ENCODE data around the gene ZNRF3. TPM values are rescaled to one million over a fixed set of nuclear protein-coding genes. Genes with fewer than 3 reads are reported as not detected.
A peak's percentile ranks its signal among the peaks of the same experiment; 100 is the strongest.

ZNRF3 gene
- total RNA-seq, 2 donors from 2014 or later, result 7.9 to 11.5 TPM

- TF ChIP-seq CTCF (IDR thresholded peaks at IDR 0.05), result no peak
- H3K4me3 ChIP-seq, result no peak overlapping the region
- no peaks in the 10 kb centered on the region for H3K27me3 ChIP-seq
- no peak overlapping the region for H3K27ac ChIP-seq
- peaks cover 0 to 11% of the 10 kb centered on the region in 2 donors for H3K4me1 ChIP-seq
- no peaks in the 10 kb centered on the region for H3K36me3 ChIP-seq
- H3K9me3 ChIP-seq, result no peaks in the 10 kb centered on the region
- no peak for DNase-seq (ENCODE audit: low spot score)
Observed at GRCh38 chr22:28953403-28953802, 70.0 kb downstream of the ZNRF3 start.

- Histone ChIP-seq H3K27me3 (no peaks in the 10 kb centered on the region), H3K9me3 (no peaks in the 10 kb centered on the region), H3K4me1 (peaks cover 0 to 11% of the 10 kb centered on the region in 2 donors), H3K36me3 (no peaks in the 10 kb centered on the region), H3K27ac (no peak overlapping the region), H3K4me3 (no peak overlapping the region)
- no peak for DNase-seq (ENCODE audit: low spot score)
- TF ChIP-seq CTCF (IDR thresholded peaks at IDR 0.05), result no peak
Observed at GRCh38 chr22:28953976-28954880, 70.9 kb downstream of the ZNRF3 start.

GRCh38 chr22:28955817-28956216 is 72.4 kb downstream of the ZNRF3 start:
- peaks cover 0 to 11% of the 10 kb centered on the region in 2 donors for H3K4me1 ChIP-seq
- no peaks in the 10 kb centered on the region for H3K9me3 ChIP-seq
- TF ChIP-seq CTCF (IDR thresholded peaks at IDR 0.05), result no peak
- H3K36me3 ChIP-seq, result no peaks in the 10 kb centered on the region
- no peak for DNase-seq (ENCODE audit: low spot score)
- H3K27me3 ChIP-seq, result no peaks in the 10 kb centered on the region
- H3K27ac ChIP-seq, result no peak overlapping the region
- H3K4me3 ChIP-seq, result no peak overlapping the region

- TF ChIP-seq CTCF (IDR thresholded peaks at IDR 0.05), result no peak
- Histone ChIP-seq H3K4me3 (no peak overlapping the region), H3K4me1 (peaks cover 0 to 11% of the 10 kb centered on the region in 2 donors), H3K36me3 (no peaks in the 10 kb centered on the region), H3K27ac (no peak overlapping the region), H3K9me3 (no peaks in the 10 kb centered on the region), H3K27me3 (no peaks in the 10 kb centered on the region)
- no peak for DNase-seq (ENCODE audit: low spot score)
Observed at GRCh38 chr22:28956506-28956905, 73.1 kb downstream of the ZNRF3 start.

GRCh38 chr22:28958611-28959010 is 75.2 kb downstream of the ZNRF3 start:
- TF ChIP-seq CTCF (IDR thresholded peaks at IDR 0.05), result no peak
- peaks cover 0 to 4% of the 10 kb centered on the region in 2 donors for H3K4me1 ChIP-seq

More at GRCh38 chr22:28958611-28959010, 75.2 kb downstream of the ZNRF3 start:
- H3K27ac ChIP-seq, result peak overlapping the region in 1 of 2 donors; percentile 5
- H3K4me3 ChIP-seq, result no peak overlapping the region
- no peaks in the 10 kb centered on the region for H3K36me3 ChIP-seq
- no peak for DNase-seq (ENCODE audit: low spot score)
- H3K9me3 ChIP-seq, result no peaks in the 10 kb centered on the region
- no peaks in the 10 kb centered on the region for H3K27me3 ChIP-seq

All from right atrium auricular region (tissue), 2 donors.